GM12878 (cell line): ENCODE results near the gene RNF43. TPM values are rescaled to one million over a fixed set of nuclear protein-coding genes. Genes with fewer than 3 reads are reported as not detected.

Experiments used
- ATAC-seq: fragments of 200-7000 bp; cut with Tn5 transposase; 3 replicates; pipeline ENCODE4 v1.9.1; 2020; ENCODE audit warnings: mild to moderate bottlenecking, moderate library complexity
- BruUV-seq: library from RNA; stranded (reverse); fragments of 400-500 nt; replicated peaks from 2 replicates; lab custom pipeline; 2021; lab: Mats Ljungman, UMichigan
- CTCF ChIA-PET: fragments of 300-600 bp; sonication (Branson Sonifier 250); formaldehyde crosslinking; extraction: SDS; loops from one replicate; lab custom pipeline; 2021; ENCODE audit warnings: inconsistent platforms; lab: Yijun Ruan, JAX
- POLR2A ChIA-PET: fragments of 350-600 bp; formaldehyde crosslinking; extraction: SDS; loops from one replicate; lab custom pipeline; 2021; ENCODE audit warnings: inconsistent platforms; lab: Charles Lee
- RAD21 ChIA-PET: fragments of 300-600 bp; sonication (Branson Sonifier 250); formaldehyde crosslinking; loops from one replicate; lab custom pipeline; 2023; ENCODE audit warnings: antibody characterized with exemption; ENCODE audit not compliant: unreplicated experiment; lab: Charles Lee
- SMC1A ChIA-PET: fragments of 300-600 bp; sonication (Branson Sonifier 250); formaldehyde crosslinking; loops from one replicate; lab custom pipeline; 2023; ENCODE audit not compliant: unreplicated experiment, uncharacterized antibody; lab: Charles Lee
- DNase-seq: peaks from one replicate; pipeline ENCODE4 v3.0.0-alpha.2; 2011; ENCODE audit warnings: low read depth, low spot score
- FAIRE-seq: peaks from 3 replicates; lab custom pipeline; 2011; peaks lifted over from hg19 to GRCh38; lab: Jason Lieb, UNC
- H2AFZ ChIP-seq: 2 replicates; pipeline ENCODE4 v1.6.0; 2011; ENCODE audit warnings: low read depth, low read length, control low read depth; ENCODE audit not compliant: control insufficient read depth
- H3K27ac ChIP-seq: 2 replicates; pipeline ENCODE4 v1.5.1; 2011; ENCODE audit warnings: control low read depth; ENCODE audit not compliant: control insufficient read depth, insufficient read depth
- H3K27me3 ChIP-seq, 2 experiments: replicated peaks in 1 of 2; 2 replicates each; pipeline versions ENCODE4 v1.6.0 to v1.6.1; 2011; ENCODE audit warnings: low read length in 1 of 2; ENCODE audit not compliant: control insufficient read depth in 2 of 2, insufficient read depth in 2 of 2
- H3K36me3 ChIP-seq, 2 experiments: 2 replicates each; pipeline ENCODE4 v1.5.1; 2011; ENCODE audit warnings: low read length in 1 of 2; ENCODE audit not compliant: control insufficient read depth in 2 of 2, insufficient read depth in 2 of 2
- H3K4me1 ChIP-seq: 2 replicates; pipeline ENCODE4 v1.6.1; 2011; ENCODE audit warnings: mild to moderate bottlenecking, low read length, moderate library complexity, mixed read lengths; ENCODE audit not compliant: control insufficient read depth, insufficient read depth
- H3K4me2 ChIP-seq: 2 replicates; pipeline ENCODE4 v1.6.0; 2011; ENCODE audit warnings: control low read depth; ENCODE audit not compliant: control insufficient read depth, insufficient read depth
- H3K4me3 ChIP-seq: fragments of 200-600 bp; sonication (generic); 2 replicates; pipeline ENCODE4 v1.5.1; 2016
- H3K79me2 ChIP-seq: 2 replicates; pipeline ENCODE4 v1.6.0; 2011; ENCODE audit warnings: low read length; ENCODE audit not compliant: control insufficient read depth, insufficient read depth
- H3K9ac ChIP-seq: 2 replicates; pipeline ENCODE4 v1.8.0; 2011; ENCODE audit warnings: low read length, control low read depth, mixed read lengths; ENCODE audit not compliant: control insufficient read depth, insufficient read depth
- H3K9me3 ChIP-seq: replicated peaks from 3 replicates; pipeline ENCODE4 v1.5.1; 2011; ENCODE audit warnings: mild to moderate bottlenecking, low read length; ENCODE audit not compliant: control insufficient read depth, insufficient read depth
- H4K20me1 ChIP-seq: 2 replicates; pipeline ENCODE4 v1.6.0; 2011; ENCODE audit not compliant: control insufficient read depth, insufficient read depth
- BCL3 ChIP-seq: IDR thresholded peaks from 2 replicates; pipeline ENCODE4 v1.6.1; 2011; ENCODE audit warnings: borderline replicate concordance, low read depth, mild to moderate bottlenecking, moderate library complexity, low read length; ENCODE audit not compliant: insufficient read depth, poor library complexity, severe bottlenecking
- ETV6 ChIP-seq, 2 experiments: fragments of 450-650 bp in 1 of 2; IDR thresholded peaks in 1 of 2; conservative IDR thresholded peaks in 1 of 2; 2 replicates each; pipeline ENCODE4 v1.6.1; 2014; ENCODE audit warnings: antibody characterized with exemption in 1 of 2, borderline replicate concordance in 1 of 2, low read depth in 1 of 2, mild to moderate bottlenecking in 1 of 2, moderate library complexity in 1 of 2
- LARP7 ChIP-seq: fragments of 450-650 bp; IDR thresholded peaks from 2 replicates; pipeline ENCODE4 v1.6.1; 2017; ENCODE audit warnings: mild to moderate bottlenecking
- NFYA ChIP-seq: IDR thresholded peaks from 2 replicates; pipeline ENCODE4 v1.6.1; 2011; ENCODE audit warnings: low read depth, mild to moderate bottlenecking, low read length, improper control_type of control experiment, borderline replicate concordance
- NFYB ChIP-seq: IDR thresholded peaks from 2 replicates; pipeline ENCODE4 v1.6.1; 2011; ENCODE audit warnings: low read depth, mild to moderate bottlenecking, low read length, improper control_type of control experiment, moderate library complexity; ENCODE audit not compliant: insufficient read depth
- PRDM15 ChIP-seq: fragments of 450-650 bp; formaldehyde crosslinking; IDR thresholded peaks from 2 replicates; pipeline ENCODE4 v1.4.0; 2020; ENCODE audit warnings: mild to moderate bottlenecking, moderate library complexity
- SIN3A ChIP-seq: IDR thresholded peaks from 2 replicates; pipeline ENCODE4 v1.6.1; 2012; ENCODE audit warnings: low read depth, low read length, improper control_type of control experiment
- STAT1 ChIP-seq: fragments of 450-650 bp; conservative IDR thresholded peaks from 2 replicates; pipeline ENCODE4 v1.6.1; 2014; ENCODE audit warnings: antibody characterized with exemption, mild to moderate bottlenecking
- YY1 ChIP-seq: IDR thresholded peaks from 2 replicates; pipeline ENCODE4 v1.6.1; 2011; ENCODE audit warnings: low read depth, mild to moderate bottlenecking, low read length
- whole genome bisulfite sequencing: methylation state at CpG from one replicate; pipeline ENCODE4 v1.1.6; 2016; ENCODE audit warnings: low lambda C conversion rate; ENCODE audit not compliant: insufficient replicate concordance, insufficient coverage; ENCODE audit errors: missing lambda C conversion rate; 5-methylcytosine and 5-hydroxymethylcytosine counted together
- in situ Hi-C: fragments of 300-500 bp; cut with MboI; formaldehyde crosslinking; loops from 9 replicates; pipeline ENCODE4 v1.14.3; 2018; ENCODE audit warnings: mixed read lengths
- intact Hi-C: fragments of 100-400 bp; cut with micrococcal nuclease; formaldehyde crosslinking; loops from one replicate; pipeline ENCODE4 v1.14.2; 2022; ENCODE audit not compliant: unreplicated experiment
- polyA plus RNA-seq, 11 experiments: library from polyadenylated mRNA; depleted of rRNA in 4 of 11; unstranded in 6 of 11; stranded (reverse) in 5 of 11; fragments of >200 nt; fragmentation: Nextera tagmentation in 4 of 11; fragmentation: Illumina TruSeq in 1 of 11; extraction: Ambion mirVana in 4 of 11; extraction: Trizol in 1 of 11; gene quantifications; 1 replicate in 1 of 11; 2 replicates in 10 of 11; pipeline versions ENCODE4 v1.2.1 to v1.2.3, GENCODE V29; 2011 to 2016; ENCODE audit warnings: inconsistent platforms in 2 of 11, missing spikeins in 2 of 11, low read depth in 1 of 11
- total RNA-seq, 4 experiments: library from RNA; depleted of rRNA in 3 of 4; stranded (reverse); fragments of >200 nt in 3 of 4; fragmentation: Illumina TruSeq in 1 of 4; extraction: Trizol in 1 of 4; gene quantifications; 2 replicates each; pipeline versions ENCODE4 v1.2.1 to v1.2.3, GENCODE V29; 2013 to 2021

RNF43 gene
- total and polyA plus RNA-seq, 10 of the 15 experiments (the other 5 are each of a cell fraction or from before 2014, with no cell fraction given): 1.2 to 16.7 (median 5.5) TPM

- CTCF ChIA-PET: interaction anchor here (1.3 kb wide), 1 partner anchor 14 kb away, joined by 3 read pairs; no protein-coding TSS in a partner anchor
- intact Hi-C loops: no loop called here
- TF ChIP-seq ETV6 (conservative IDR thresholded peaks at IDR 0.05 in 1 of 2, IDR thresholded peaks at IDR 0.05 in 1 of 2; ENCODE audit: borderline replicate concordance in 1 of 2, low read depth in 1 of 2) (no peak), STAT1 (no peak), NFYB (no peak), LARP7 (no peak), BCL3 (no peak), SIN3A (no peak), PRDM15 (CRISPR knock-in tag) (no peak), YY1 (no peak), NFYA (no peak)
- POLR2A ChIA-PET: no interaction called here
- H3K4me2 ChIP-seq: no peak overlapping the region
- RAD21 ChIA-PET: no interaction called here
- H3K79me2 ChIP-seq: peaks cover 2% of the 10 kb centered on the region
- H3K4me3 ChIP-seq: no peak overlapping the region
- no peaks in the 10 kb centered on the region for H4K20me1 ChIP-seq
- 50% methylated on average over 1 of the region's 1 CpG for WGBS
- in situ Hi-C loops: no loop called here
- no peak overlapping the region for H3K9ac ChIP-seq
- no peaks in the 10 kb centered on the region; a peak in 2 of 4 replicates for H3K36me3 ChIP-seq
- FAIRE-seq: no peak
- H3K27me3 ChIP-seq: no peaks in the 10 kb centered on the region
- no peak overlapping the region for H3K27ac ChIP-seq
- H2AFZ ChIP-seq: no peak overlapping the region
- peaks cover 9% of the 10 kb centered on the region for H3K4me1 ChIP-seq
- BruUV-seq: no TSS peak
- ATAC-seq: no peak
- DNase-seq: no peak
- SMC1A ChIA-PET: interaction anchor here (0.8 to 4.4 kb wide), 2 partner anchors 19 to 29 kb away, joined by 3 to 12 read pairs; partner anchors contain the start of gene RNF43
- H3K9me3 ChIP-seq: no peaks in the 10 kb centered on the region
These were observed 29.5 kb downstream of the RNF43 start for GRCh38 chr17:58387834-58388233.
